H9 (cell line): ENCODE measurements around the gene DMD. TPM values are rescaled to one million over a fixed set of nuclear protein-coding genes. Genes with fewer than 3 reads are reported as not detected.

Experiments
- DNase-seq: peaks from one replicate; pipeline ENCODE4 v3.0.0-alpha.2; 2017
- H2AFZ ChIP-seq: one replicate; pipeline ENCODE4 v1.6.1; 2013; ENCODE audit warnings: mild to moderate bottlenecking, low read length, control low read depth, moderate library complexity
- H2AK5ac ChIP-seq: 2 replicates; pipeline ENCODE4 v1.6.1; 2013; ENCODE audit warnings: low read length, control low read depth, mixed read lengths; ENCODE audit not compliant: insufficient read length
- H2BK120ac ChIP-seq: one replicate; pipeline ENCODE4 v1.6.1; 2013; ENCODE audit warnings: low read depth, mild to moderate bottlenecking, low read length, control low read depth, inconsistent platforms; ENCODE audit not compliant: poor library complexity, severe bottlenecking
- H2BK12ac ChIP-seq: 2 replicates; pipeline ENCODE4 v1.6.1; 2013; ENCODE audit warnings: low read length, control low read depth, mixed read lengths, low read depth; ENCODE audit not compliant: insufficient read length
- H2BK15ac ChIP-seq: 2 replicates; pipeline ENCODE4 v1.6.1; 2013; ENCODE audit warnings: low read depth, low read length, control low read depth
- H2BK20ac ChIP-seq: one replicate; pipeline ENCODE4 v1.6.1; 2013; ENCODE audit warnings: low read depth, mild to moderate bottlenecking, low read length, control low read depth, inconsistent platforms; ENCODE audit not compliant: poor library complexity, severe bottlenecking
- H2BK5ac ChIP-seq: 2 replicates; pipeline ENCODE4 v1.6.1; 2013; ENCODE audit warnings: low read length, control low read depth, mixed read lengths; ENCODE audit not compliant: insufficient read length
- H3K14ac ChIP-seq: 2 replicates; pipeline ENCODE4 v1.6.1; 2013; ENCODE audit warnings: low read length, control low read depth; ENCODE audit not compliant: insufficient read depth
- H3K18ac ChIP-seq: 2 replicates; pipeline ENCODE4 v1.6.1; 2013; ENCODE audit warnings: low read depth, mild to moderate bottlenecking, mixed read lengths, low read length, control low read depth; ENCODE audit not compliant: insufficient read length
- H3K23ac ChIP-seq: 2 replicates; pipeline ENCODE4 v1.6.1; 2013; ENCODE audit warnings: low read length, control low read depth, mixed read lengths, low read depth; ENCODE audit not compliant: insufficient read length
- H3K23me2 ChIP-seq: 2 replicates; pipeline ENCODE4 v1.6.1; 2013; ENCODE audit warnings: low read depth, mild to moderate bottlenecking, mixed read lengths, low read length, control low read depth; ENCODE audit not compliant: insufficient read length, poor library complexity, severe bottlenecking
- H3K27ac ChIP-seq: 2 replicates; pipeline ENCODE4 v1.5.1; 2013; ENCODE audit warnings: low read length, control low read depth, mixed read lengths, low read depth; ENCODE audit not compliant: insufficient read length
- H3K27me3 ChIP-seq: 2 replicates; pipeline ENCODE4 v1.6.1; 2013; ENCODE audit warnings: low read length, control low read depth, inconsistent platforms; ENCODE audit not compliant: insufficient read depth
- H3K4ac ChIP-seq: 2 replicates; pipeline ENCODE4 v1.6.1; 2013; ENCODE audit warnings: low read depth, mild to moderate bottlenecking, control low read depth, inconsistent platforms, low read length, moderate library complexity
- H3K4me1 ChIP-seq: 2 replicates; pipeline ENCODE4 v1.6.1; 2013; ENCODE audit warnings: low read length, control low read depth, inconsistent platforms; ENCODE audit not compliant: insufficient read depth
- H3K4me2 ChIP-seq: 2 replicates; pipeline ENCODE4 v1.6.1; 2013; ENCODE audit warnings: low read length, control low read depth, mixed read lengths; ENCODE audit not compliant: insufficient read length, insufficient read depth
- H3K56ac ChIP-seq: 2 replicates; pipeline ENCODE4 v1.6.1; 2013; ENCODE audit warnings: low read depth, mild to moderate bottlenecking, mixed read lengths, low read length, control low read depth; ENCODE audit not compliant: insufficient read length
- H3K79me1 ChIP-seq: 2 replicates; pipeline ENCODE4 v1.6.1; 2013; ENCODE audit warnings: low read depth, mild to moderate bottlenecking, moderate library complexity, low read length, control low read depth, inconsistent platforms; ENCODE audit not compliant: insufficient read depth, poor library complexity, severe bottlenecking
- H3K79me2 ChIP-seq: 2 replicates; pipeline ENCODE4 v1.6.1; 2013; ENCODE audit warnings: low read length, control low read depth, inconsistent platforms; ENCODE audit not compliant: insufficient read depth
- H3K9ac ChIP-seq: 2 replicates; pipeline ENCODE4 v1.6.1; 2013; ENCODE audit warnings: low read length, control low read depth, mixed read lengths; ENCODE audit not compliant: insufficient read length; ENCODE audit errors: extremely low read depth
- H3K9me3 ChIP-seq: one replicate; pipeline ENCODE4 v1.6.1; 2013; ENCODE audit warnings: low read depth, low read length, inconsistent platforms; ENCODE audit not compliant: control insufficient read depth
- H3T11ph ChIP-seq: one replicate; pipeline ENCODE4 v1.6.1; 2013; ENCODE audit warnings: mild to moderate bottlenecking, low read length, control low read depth, inconsistent platforms
- H4K20me1 ChIP-seq: one replicate; pipeline ENCODE4 v1.6.1; 2013; ENCODE audit not compliant: control insufficient read depth, insufficient read length, insufficient read depth
- H4K5ac ChIP-seq: 2 replicates; pipeline ENCODE4 v1.6.1; 2013; ENCODE audit warnings: low read depth, mild to moderate bottlenecking, mixed read lengths, low read length, control low read depth; ENCODE audit not compliant: insufficient read length
- H4K8ac ChIP-seq: replicated peaks from 2 replicates; pipeline ENCODE4 v1.6.1; 2013; ENCODE audit warnings: low read length, control low read depth, mixed read lengths, low read depth; ENCODE audit not compliant: insufficient read length
- H4K91ac ChIP-seq: 2 replicates; pipeline ENCODE4 v1.6.1; 2013; ENCODE audit warnings: low read depth, mild to moderate bottlenecking, moderate library complexity, mixed read lengths, low read length, control low read depth; ENCODE audit not compliant: insufficient read length
- H3K27ac Mint-ChIP-seq, 3 experiments: 2 replicates in 2 of 3; 3 replicates in 1 of 3; pipeline ENCODE4 v1.8.0; 2020 to 2021; ENCODE audit warnings: mixed read lengths in 3 of 3, mild to moderate bottlenecking in 1 of 3, moderate library complexity in 1 of 3
- H3K27me3 Mint-ChIP-seq: 2 replicates; pipeline ENCODE4 v1.8.0; 2021; ENCODE audit warnings: low read depth, mild to moderate bottlenecking, moderate library complexity, mixed read lengths
- H3K36me3 Mint-ChIP-seq, 3 experiments: 2 replicates in 2 of 3; 3 replicates in 1 of 3; pipeline ENCODE4 v1.8.0; 2020 to 2021; ENCODE audit warnings: low read depth in 3 of 3, mixed read lengths in 3 of 3; ENCODE audit not compliant: insufficient read depth in 1 of 3
- H3K4me1 Mint-ChIP-seq, 2 experiments: 2 replicates each; pipeline ENCODE4 v1.8.0; 2020; ENCODE audit warnings: mixed read lengths in 2 of 2
- H3K4me3 Mint-ChIP-seq, 2 experiments: 2 replicates in 1 of 2; 3 replicates in 1 of 2; pipeline ENCODE4 v1.8.0; 2020 to 2021; ENCODE audit warnings: mild to moderate bottlenecking in 2 of 2, mixed read lengths in 2 of 2, moderate library complexity in 1 of 2
- H3K9me3 Mint-ChIP-seq, 2 experiments: 2 replicates in 1 of 2; 3 replicates in 1 of 2; pipeline ENCODE4 v1.8.0; 2020; ENCODE audit warnings: mild to moderate bottlenecking in 2 of 2, mixed read lengths in 2 of 2, moderate library complexity in 1 of 2
- CTCF ChIP-seq: fragments of 200-600 bp; sonication (generic); conservative IDR thresholded peaks from 3 replicates; pipeline ENCODE4 v1.8.0; 2021; ENCODE audit warnings: antibody characterized with exemption, mild to moderate bottlenecking
- WGBS: extraction: QIAGEN DNeasy Blood & Tissue Kit; methylation state at CpG from one replicate; pipeline ENCODE4 v1.1.7; 2013; ENCODE audit warnings: missing lambda C conversion rate, low lambda C conversion rate, mixed read lengths; ENCODE audit not compliant: insufficient read length; ENCODE audit errors: extremely low coverage; 5-methylcytosine and 5-hydroxymethylcytosine counted together
- total RNA-seq: library from RNA; stranded (reverse); gene quantifications from 2 replicates; pipeline ENCODE4 v1.2.1, GENCODE V29; 2021

DMD gene
- total RNA-seq, 1 experiment from 2014 or later, result 3.8 TPM

DNA sequence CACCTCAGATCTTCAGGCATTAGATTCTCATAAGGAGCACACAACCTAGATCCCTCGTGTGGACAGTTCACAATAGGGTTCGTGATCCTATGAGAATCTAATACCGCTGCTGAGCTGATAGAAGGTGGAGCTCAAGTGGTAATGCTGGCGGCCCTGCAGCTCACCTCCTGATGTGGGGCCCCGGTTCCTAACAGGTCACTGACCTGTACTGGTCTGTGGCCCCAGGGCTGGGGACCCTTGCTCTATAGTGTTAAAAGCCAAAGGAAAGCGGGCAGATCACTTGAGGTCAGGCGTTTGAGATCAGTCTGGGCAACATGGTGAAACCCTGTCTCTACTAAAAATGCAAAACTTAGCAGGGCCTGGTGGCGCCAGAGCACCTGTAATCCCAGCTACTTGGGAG, 1092.5 kb downstream of the DMD start:
- no peak overlapping the region for H3K4me2 ChIP-seq
- no peaks in the 10 kb centered on the region for H4K20me1 ChIP-seq
- H3K23me2 ChIP-seq, result no peaks in the 10 kb centered on the region
- Mint-ChIP-seq H3K27ac (no peak overlapping the region), H3K9me3 (peaks cover 63 to 71% of the 10 kb centered on the region in 2 experiments), H3K36me3 (peaks cover 0 to 16% (median 0%) of the 10 kb centered on the region in 3 experiments; a peak in 5 of 7 replicates), H3K27me3 (no peaks in the 10 kb centered on the region), H3K4me1 (peaks cover 0 to 7% of the 10 kb centered on the region in 2 experiments; a peak in 2 of 4 replicates), H3K4me3 (no peak overlapping the region)
- H3K27me3 ChIP-seq, result no peaks in the 10 kb centered on the region
- WGBS, result no CpG with 5 or more reads among the region's 8 CpGs
- H3K9me3 ChIP-seq, result no peaks in the 10 kb centered on the region
- H3K79me2 ChIP-seq, result no peaks in the 10 kb centered on the region
- H3K4me1 ChIP-seq, result no peaks in the 10 kb centered on the region; the same call in 1 of the 2 replicates
- no peak overlapping the region for H2BK15ac ChIP-seq
- no peak overlapping the region for H3K56ac ChIP-seq
- no peak overlapping the region for H2BK12ac ChIP-seq
- no peak for TF ChIP-seq CTCF
- no peak overlapping the region for H4K91ac ChIP-seq
- no peak overlapping the region for H2BK20ac ChIP-seq
- no peak overlapping the region for H4K5ac ChIP-seq
- H3K14ac ChIP-seq, result no peak overlapping the region
- H3K23ac ChIP-seq, result no peak overlapping the region
- no peak overlapping the region for H3K9ac ChIP-seq
- no peak overlapping the region for H2AK5ac ChIP-seq
- H3K79me1 ChIP-seq, result no peaks in the 10 kb centered on the region
- H2BK120ac ChIP-seq, result no peak overlapping the region
- H4K8ac ChIP-seq, result no peak overlapping the region
- H3T11ph ChIP-seq, result no peak overlapping the region
- no peak overlapping the region for H3K18ac ChIP-seq
- H3K27ac ChIP-seq, result no peak overlapping the region
- no peak for DNase-seq
- H3K4ac ChIP-seq, result no peak overlapping the region
- H2BK5ac ChIP-seq, result no peak overlapping the region
- H2AFZ ChIP-seq, result no peak overlapping the region
